Small intestine (tissue), 7 donors: ENCODE measurements around the gene MNAT1. TPM values are rescaled to one million over a fixed set of nuclear protein-coding genes. Genes with fewer than 3 reads are reported as not detected.
"Not testable (repeated sequence)": the region's sequence is repeated elsewhere in the genome, so short reads cannot be mapped to it uniquely, and the experiment has no call there.

ENCODE experiments used
- DNase-seq, 2 donors: peaks; one replicate each; pipeline versions ENCODE4 v3.0.0 to v3.0.0-alpha.2; 2013
- FAIRE-seq: peaks from 2 replicates; lab custom pipeline; 2012; peaks lifted over from hg19 to GRCh38; lab: Jason Lieb, UNC
- H3K27ac ChIP-seq, 3 donors: one replicate each; pipeline ENCODE4 v1.5.1; 2013; ENCODE audit warnings: low read length in 2 of 3, mild to moderate bottlenecking in 2 of 3, control low read depth in 1 of 3, inconsistent platforms in 1 of 3, low read depth in 1 of 3, moderate library complexity in 1 of 3
- H3K27me3 ChIP-seq, 3 donors: one replicate each; pipeline ENCODE4 v1.6.1; 2013; ENCODE audit warnings: low read length in 3 of 3, inconsistent platforms in 1 of 3; ENCODE audit not compliant: control insufficient read depth in 3 of 3, insufficient read depth in 3 of 3
- H3K36me3 ChIP-seq, 3 donors: one replicate each; pipeline ENCODE4 v1.6.1; 2013; ENCODE audit warnings: low read length in 3 of 3, inconsistent platforms in 1 of 3, low read depth in 1 of 3, mild to moderate bottlenecking in 1 of 3, moderate library complexity in 1 of 3; ENCODE audit not compliant: control insufficient read depth in 3 of 3, insufficient read depth in 2 of 3
- H3K4me1 ChIP-seq, 3 donors: one replicate each; pipeline ENCODE4 v1.6.1; 2013; ENCODE audit warnings: low read length in 2 of 3, inconsistent platforms in 1 of 3, low read depth in 1 of 3, mild to moderate bottlenecking in 1 of 3, moderate library complexity in 1 of 3; ENCODE audit not compliant: control insufficient read depth in 3 of 3, insufficient read depth in 2 of 3
- H3K4me3 ChIP-seq, 3 donors: one replicate each; pipeline ENCODE4 v1.5.1; 2013; ENCODE audit warnings: low read length in 3 of 3, control low read depth in 1 of 3, inconsistent platforms in 1 of 3, low read depth in 1 of 3, mild to moderate bottlenecking in 1 of 3, moderate library complexity in 1 of 3
- H3K9me3 ChIP-seq, 2 donors: one replicate each; pipeline ENCODE4 v1.6.1; 2013; ENCODE audit warnings: low read depth in 1 of 2, low read length in 1 of 2; ENCODE audit not compliant: control insufficient read depth in 2 of 2, insufficient read depth in 1 of 2
- WGBS, 3 donors: extraction: QIAGEN DNeasy Blood & Tissue Kit; methylation state at CpG; one replicate each; pipeline ENCODE4 v1.1.7; 2013; 5-methylcytosine and 5-hydroxymethylcytosine counted together
- polyA plus RNA-seq, 4 donors: library from polyadenylated mRNA; stranded (reverse) in 3 of 4; unstranded in 1 of 4; fragments of 200-250 nt in 3 of 4; fragments of 120-200 nt in 1 of 4; gene quantifications; one replicate each; pipeline versions ENCODE4 v1.2.1 to v1.2.3, GENCODE V29; 2013
- donor health status: healthy with polysubstance abuse.
- donor health status: control.
- donor health status: control.
- donor health status: Bipolar disorder and iron deficiency.
- donor health status: healthy.

The MNAT1 gene
- polyA plus RNA-seq, 4 donors, result 9.5 to 28.7 (median 12.8) TPM

DNA sequence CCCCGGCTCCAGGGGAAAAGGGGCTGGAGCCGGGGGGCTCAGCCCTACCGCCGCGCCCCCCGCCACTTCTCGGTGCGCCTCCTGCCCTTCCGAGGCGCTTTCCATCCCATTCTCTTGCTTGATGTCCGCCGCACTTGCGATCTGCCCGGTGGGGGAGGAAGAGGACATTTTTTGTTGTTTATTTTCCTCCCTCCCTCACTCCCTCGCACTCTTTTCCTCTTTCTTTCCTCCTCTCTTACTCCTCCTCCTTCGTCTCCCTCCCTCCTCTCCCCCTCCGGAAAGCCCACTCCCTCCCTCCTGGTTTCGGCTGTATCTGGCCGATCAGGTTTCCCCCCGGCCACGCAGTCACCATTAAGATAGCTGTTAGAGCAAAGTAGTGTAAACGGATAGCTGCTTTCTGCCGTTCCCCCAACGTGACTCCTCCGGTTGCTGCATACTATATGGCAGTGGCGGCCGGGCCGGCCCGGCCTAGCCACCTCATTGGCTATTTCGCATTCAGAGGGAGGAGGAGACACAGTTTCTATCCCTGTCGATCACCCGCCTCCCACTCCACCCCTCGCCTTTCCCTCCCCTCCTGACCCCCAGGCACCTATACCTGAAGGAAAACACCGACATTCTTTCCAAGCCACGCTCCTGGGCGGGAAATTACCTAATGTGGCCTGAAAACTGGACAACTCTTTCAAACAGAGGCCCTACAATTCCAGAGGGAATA, 10.5 kb upstream of the MNAT1 start, which contains the start of gene SIX4:
SIX4 (minus strand) TSS at position 445 of the 712 bp plus-strand sequence; CDS start at position 168, 277 bp downstream.
- H3K9me3 ChIP-seq, result no peaks in the 10 kb centered on the region
- peak within 1 kb of the TSS in 1 of 3 donors; percentile 7 for H3K27ac ChIP-seq
- 2 to 4% (median 3%) methylated on average over 32 to 36 of the region's 36 CpGs for WGBS, 3 donors
- H3K4me1 ChIP-seq, result peaks cover 0 to 6% (median 5%) of the 10 kb centered on the region in 3 donors
- peaks cover 6 to 46% (median 13%) of the 10 kb centered on the region in 3 donors for H3K27me3 ChIP-seq
- no peaks in the 10 kb centered on the region for H3K36me3 ChIP-seq
- peak; percentile 17 to 58 for DNase-seq
- no peak for FAIRE-seq
- peak within 1 kb of the TSS; percentile 53 to 62 (median 58) for H3K4me3 ChIP-seq

GRCh38 chr14:60731291-60731690, 3.3 kb upstream of the MNAT1 start:
- not testable (repeated sequence) for DNase-seq, FAIRE-seq, H3K4me1 ChIP-seq, H3K27ac ChIP-seq, H3K36me3 ChIP-seq, H3K4me3 ChIP-seq, H3K9me3 ChIP-seq
- 94 to 97% (median 95%) methylated on average over 5 of the region's 5 CpGs for WGBS, 3 donors
- peaks cover 0 to 13% (median 12%) of the 10 kb centered on the region in 3 donors for H3K27me3 ChIP-seq

- FAIRE-seq (no peak), DNase-seq (no peak)
- WGBS, 3 donors, result 68 to 71% (median 71%) methylated on average over 4 of the region's 4 CpGs
Measured at GRCh38 chr14:60732840-60733483, 1.6 kb upstream of the MNAT1 start.

GRCh38 chr14:60735416-60735815, 855 bp downstream of the MNAT1 start:
- Histone ChIP-seq H3K27ac (no peak overlapping the region), H3K9me3 (no peaks in the 10 kb centered on the region), H3K27me3 (no peaks in the 10 kb centered on the region), H3K4me3 (peak overlapping the region; percentile 56 to 65 (median 65)), H3K4me1 (peaks cover 0 to 2% (median 0%) of the 10 kb centered on the region in 3 donors), H3K36me3 (no peaks in the 10 kb centered on the region)
- FAIRE-seq (no peak), DNase-seq (peak in 1 of 2 donors; percentile 5)
- WGBS, 3 donors, result 4 to 14% (median 13%) methylated on average over 5 of the region's 5 CpGs

More at GRCh38 chr14:60732840-60733483, 1.6 kb upstream of the MNAT1 start:
- Histone ChIP-seq H3K27ac (no peak overlapping the region), H3K4me3 (no peak overlapping the region), H3K36me3 (no peaks in the 10 kb centered on the region), H3K9me3 (no peaks in the 10 kb centered on the region), H3K4me1 (peaks cover 0 to 2% (median 0%) of the 10 kb centered on the region in 3 donors), H3K27me3 (peaks cover 0 to 10% (median 8%) of the 10 kb centered on the region in 3 donors)

- H3K9me3 ChIP-seq, result no peaks in the 10 kb centered on the region
- no peak overlapping the region for H3K27ac ChIP-seq
- H3K4me1 ChIP-seq, result peaks cover 0 to 2% (median 0%) of the 10 kb centered on the region in 3 donors
- 34 to 55% (median 48%) methylated on average over 4 of the region's 4 CpGs for WGBS, 3 donors
- H3K27me3 ChIP-seq, result no peaks in the 10 kb centered on the region
- no peak for FAIRE-seq
- no peak overlapping the region for H3K4me3 ChIP-seq
- no peaks in the 10 kb centered on the region for H3K36me3 ChIP-seq
- no peak for DNase-seq
Measured at GRCh38 chr14:60736494-60736893, 1.9 kb downstream of the MNAT1 start.

DNA sequence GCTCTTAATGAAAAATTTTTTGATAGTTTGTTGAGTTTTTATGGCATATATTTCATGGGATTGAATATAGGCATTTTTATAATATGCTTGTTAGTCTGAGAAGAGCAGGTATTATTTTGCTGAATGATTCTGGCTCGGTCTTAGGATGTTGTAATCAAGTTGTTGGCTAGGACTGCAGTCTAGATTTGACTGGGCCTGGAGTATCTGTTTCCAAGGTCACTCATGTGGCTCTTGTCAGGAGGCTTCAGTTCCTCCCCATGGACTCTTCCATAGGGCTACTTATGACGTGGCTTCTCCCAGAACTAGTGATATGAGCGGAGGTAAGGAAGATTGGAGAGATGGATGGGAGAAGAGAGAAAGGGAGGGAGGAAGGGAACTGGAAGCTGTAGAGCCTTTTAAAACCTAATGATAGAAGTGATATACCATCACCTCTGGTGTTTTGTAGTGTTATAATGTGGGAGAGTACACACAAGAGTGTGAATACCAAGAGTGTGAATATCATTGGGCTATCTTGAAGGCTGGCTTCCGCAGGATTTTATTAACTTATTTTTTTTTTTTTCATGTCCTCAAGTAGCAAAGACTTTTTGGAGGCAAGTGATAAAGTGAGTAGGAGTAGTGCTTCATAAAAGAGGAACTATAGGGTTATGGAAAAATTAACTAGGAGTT, 4.4 kb downstream of the MNAT1 start:
- WGBS, 3 donors, result 84 to 93% (median 89%) methylated on average over 4 of the region's 4 CpGs
- no peaks in the 10 kb centered on the region for H3K27me3 ChIP-seq
- no peak overlapping the region for H3K27ac ChIP-seq
- FAIRE-seq, result no peak
- H3K4me1 ChIP-seq, result peaks cover 0 to 2% (median 0%) of the 10 kb centered on the region in 3 donors
- peaks cover 0 to 6% of the 10 kb centered on the region in 2 donors for H3K9me3 ChIP-seq
- no peak overlapping the region for H3K4me3 ChIP-seq
- DNase-seq, result no peak
- no peaks in the 10 kb centered on the region for H3K36me3 ChIP-seq

GRCh38 chr14:60744566-60744965, 10.0 kb downstream of the MNAT1 start:
- Histone ChIP-seq H3K36me3 (no peaks in the 10 kb centered on the region), H3K27ac (no peak overlapping the region), H3K9me3 (peaks cover 0 to 13% of the 10 kb centered on the region in 2 donors), H3K4me3 (no peak overlapping the region), H3K27me3 (no peaks in the 10 kb centered on the region), H3K4me1 (no peaks in the 10 kb centered on the region)
- DNase-seq (no peak), FAIRE-seq (no peak)
